CD14-positive monocyte (primary cell): Measurements from ENCODE around the gene HOXA7. TPM values are rescaled to one million over a fixed set of nuclear protein-coding genes. Genes with fewer than 3 reads are reported as not detected.

Source experiments
- DNase-seq, 3 donors: peaks; one replicate each; pipeline ENCODE4 v3.0.0-alpha.2; 2011 to 2022
- H2AFZ ChIP-seq: 2 replicates; pipeline ENCODE4 v1.6.0; 2012; ENCODE audit warnings: mild to moderate bottlenecking, low read depth, low read length, inconsistent platforms; ENCODE audit not compliant: insufficient read depth, poor library complexity, severe bottlenecking
- H3K27ac ChIP-seq, 2 donors: 1 replicate in 1 of 2; 2 replicates in 1 of 2; pipeline ENCODE4 v1.5.1; 2012 to 2013; ENCODE audit warnings: low read length in 2 of 2, control low read depth in 1 of 2, inconsistent platforms in 1 of 2, low read depth in 1 of 2, mild to moderate bottlenecking in 1 of 2
- H3K27me3 ChIP-seq, 2 donors: one replicate each; pipeline versions ENCODE4 v1.6.0 to v1.6.1; 2011 to 2013; ENCODE audit warnings: low read length in 2 of 2; ENCODE audit not compliant: control insufficient read depth in 2 of 2, insufficient read depth in 2 of 2
- H3K36me3 ChIP-seq, 2 donors: replicated peaks in 1 of 2; 1 replicate in 1 of 2; 2 replicates in 1 of 2; pipeline versions ENCODE4 v1.5.1 to v1.6.1; 2012 to 2013; ENCODE audit warnings: low read length in 2 of 2, control low read depth in 1 of 2, inconsistent platforms in 1 of 2, mild to moderate bottlenecking in 1 of 2; ENCODE audit not compliant: insufficient read depth in 2 of 2, control insufficient read depth in 1 of 2
- H3K4me1 ChIP-seq, 2 donors: 1 replicate in 1 of 2; 2 replicates in 1 of 2; pipeline versions ENCODE4 v1.5.1 to v1.6.1; 2012 to 2013; ENCODE audit warnings: low read length in 2 of 2, control low read depth in 1 of 2, inconsistent platforms in 1 of 2, mild to moderate bottlenecking in 1 of 2, moderate library complexity in 1 of 2; ENCODE audit not compliant: insufficient read depth in 2 of 2, control insufficient read depth in 1 of 2
- H3K4me2 ChIP-seq: replicated peaks from 2 replicates; pipeline ENCODE3; 2012; ENCODE audit warnings: low read length, moderate library complexity, mild to moderate bottlenecking; ENCODE audit not compliant: poor library complexity, severe bottlenecking; ENCODE audit errors: extremely low read depth
- H3K4me3 ChIP-seq, 3 experiments: fragments of 200-600 bp in 1 of 3; sonication (generic) in 1 of 3; replicated peaks in 1 of 3; 1 replicate in 2 of 3; 2 replicates in 1 of 3; pipeline ENCODE4 v1.5.1; 2011 to 2013; ENCODE audit warnings: low read length in 3 of 3, mild to moderate bottlenecking in 3 of 3, control low read depth in 2 of 3, low read depth in 2 of 3, inconsistent platforms in 1 of 3, moderate library complexity in 1 of 3
- H3K79me2 ChIP-seq: 2 replicates; pipeline ENCODE4 v1.6.0; 2012; ENCODE audit warnings: mild to moderate bottlenecking, control low read depth, inconsistent platforms, low read length, moderate library complexity; ENCODE audit not compliant: insufficient read depth
- H3K9ac ChIP-seq: 2 replicates; pipeline ENCODE4 v1.6.0; 2017; ENCODE audit warnings: low read length, mild to moderate bottlenecking; ENCODE audit not compliant: insufficient read depth, poor library complexity, severe bottlenecking
- H3K9me3 ChIP-seq, 2 donors: replicated peaks in 1 of 2; 1 replicate in 1 of 2; 2 replicates in 1 of 2; pipeline versions ENCODE4 v1.5.1 to v1.6.1; 2012 to 2013; ENCODE audit warnings: low read length in 2 of 2, control low read depth in 1 of 2; ENCODE audit not compliant: control insufficient read depth in 1 of 2, insufficient read depth in 1 of 2
- H4K20me1 ChIP-seq: 2 replicates; pipeline ENCODE4 v1.6.0; 2012; ENCODE audit warnings: mild to moderate bottlenecking, low read length, control low read depth, moderate library complexity; ENCODE audit not compliant: insufficient read depth
- H3K27ac Mint-ChIP-seq, 7 donors: one replicate each; pipeline ENCODE4 v1.8.0; 2020; ENCODE audit warnings: mild to moderate bottlenecking in 7 of 7, mixed read lengths in 7 of 7, moderate library complexity in 6 of 7, inconsistent platforms in 2 of 7
- H3K27me3 Mint-ChIP-seq, 3 donors: one replicate each; pipeline ENCODE4 v1.8.0; 2021 to 2022; ENCODE audit warnings: low read depth in 3 of 3, mild to moderate bottlenecking in 3 of 3, mixed read lengths in 3 of 3, moderate library complexity in 3 of 3, inconsistent platforms in 1 of 3
- H3K36me3 Mint-ChIP-seq, 2 donors: one replicate each; pipeline ENCODE4 v1.8.0; 2020; ENCODE audit warnings: mixed read lengths in 2 of 2, inconsistent platforms in 1 of 2, mild to moderate bottlenecking in 1 of 2
- H3K4me1 Mint-ChIP-seq: one replicate; pipeline ENCODE4 v1.8.0; 2020; ENCODE audit warnings: mild to moderate bottlenecking, mixed read lengths
- H3K4me3 Mint-ChIP-seq, 2 donors: one replicate each; pipeline ENCODE4 v1.8.0; 2020; ENCODE audit warnings: mild to moderate bottlenecking in 2 of 2, mixed read lengths in 2 of 2, moderate library complexity in 1 of 2
- H3K9me3 Mint-ChIP-seq, 7 donors: one replicate each; pipeline ENCODE4 v1.8.0; 2020 to 2022; ENCODE audit warnings: mixed read lengths in 7 of 7, mild to moderate bottlenecking in 6 of 7, moderate library complexity in 6 of 7, inconsistent platforms in 2 of 7
- CTCF ChIP-seq: fragments of 200-600 bp; IDR thresholded peaks from one replicate; pipeline ENCODE4 v1.8.0; 2022; ENCODE audit warnings: antibody characterized with exemption, mild to moderate bottlenecking
- WGBS: methylation state at CpG from one replicate; pipeline ENCODE4 v1.1.5; 2013; ENCODE audit warnings: missing lambda C conversion rate; ENCODE audit not compliant: insufficient coverage; 5-methylcytosine and 5-hydroxymethylcytosine counted together
- intact Hi-C, 2 donors: fragments of 100-400 bp; cut with micrococcal nuclease; formaldehyde crosslinking; loops; one replicate each; pipeline versions ENCODE4 v1.15.0 to v1.15.1; 2023
- polyA plus RNA-seq, 3 donors: library from polyadenylated mRNA; depleted of rRNA in 1 of 3; unstranded in 2 of 3; stranded (reverse) in 1 of 3; fragments of 300-500 nt in 2 of 3; fragments of >200 nt in 1 of 3; fragmentation: Illumina TruSeq in 2 of 3; gene quantifications; 1 replicate in 2 of 3; 2 replicates in 1 of 3; pipeline ENCODE4 v1.2.3, GENCODE V29; 2012 to 2021

The HOXA7 gene
- polyA plus RNA-seq, 3 donors = not detected

DNA sequence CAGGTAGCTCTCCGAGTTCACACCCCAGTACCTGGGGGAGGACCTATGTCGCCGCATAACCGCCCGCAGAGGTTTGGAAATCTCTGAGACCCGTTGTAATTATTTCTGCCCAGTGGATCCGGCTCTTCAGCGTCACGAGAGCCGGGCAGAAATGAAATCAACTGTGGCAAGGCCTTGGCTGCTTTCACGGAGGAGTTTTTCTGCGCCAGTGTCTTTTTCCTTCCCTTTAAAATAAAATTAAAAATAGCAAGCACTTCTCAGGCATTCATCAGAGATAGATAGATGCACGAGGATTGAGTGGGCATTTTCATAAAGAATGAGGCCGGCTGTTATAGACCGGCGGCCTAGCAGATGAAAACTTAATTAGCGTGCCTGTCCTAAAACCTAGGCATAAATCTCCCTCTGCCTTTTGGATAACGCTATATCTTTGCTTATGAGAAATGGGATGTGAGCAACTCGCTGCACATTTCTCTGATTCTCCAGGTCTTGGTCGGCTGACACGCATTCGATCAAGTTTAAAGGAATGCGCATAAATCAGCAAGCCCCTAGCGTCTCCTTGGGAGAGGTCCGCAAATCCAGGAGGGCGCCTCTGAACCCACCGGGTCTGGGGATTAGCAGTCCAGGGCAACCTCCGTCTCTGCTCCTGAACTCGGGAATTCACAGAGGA, 37.0 kb upstream of the HOXA7 start:
- no peak overlapping the region for H3K27ac Mint-ChIP-seq
- peaks cover 6 to 59% of the 10 kb centered on the region in 2 donors for H3K9me3 ChIP-seq
- WGBS = 7% methylated on average over 25 of the region's 29 CpGs
- peaks cover 8 to 21% of the 10 kb centered on the region in 2 donors for H3K36me3 Mint-ChIP-seq
- no peaks in the 10 kb centered on the region for H4K20me1 ChIP-seq
- peaks cover 50% of the 10 kb centered on the region for H3K4me1 Mint-ChIP-seq
- H3K9ac ChIP-seq = no peak overlapping the region
- peak overlapping the region; percentile 84 for H3K4me2 ChIP-seq
- peak overlapping the region; percentile 65 for H2AFZ ChIP-seq
- H3K4me3 ChIP-seq = peak overlapping the region; percentile 20 to 70 (median 31)
- H3K36me3 ChIP-seq = no peaks in the 10 kb centered on the region
- H3K27me3 Mint-ChIP-seq = peaks cover 91 to 94% (median 93%) of the 10 kb centered on the region in 3 donors
- peaks cover 29 to 32% of the 10 kb centered on the region in 2 donors for H3K4me1 ChIP-seq
- DNase-seq = no peak
- no peaks in the 10 kb centered on the region for H3K79me2 ChIP-seq
- TF ChIP-seq CTCF = no peak
- peaks cover 0 to 51% (median 26%) of the 10 kb centered on the region in 7 donors for H3K9me3 Mint-ChIP-seq
- H3K4me3 Mint-ChIP-seq = peak overlapping the region; percentile 71 to 89
- intact Hi-C loops = loop anchor here (5.0 to 10.0 kb wide), 3 partner anchors 384 to 731 kb away; no protein-coding TSS in a partner anchor
- peaks cover 95 to 98% of the 10 kb centered on the region in 2 donors for H3K27me3 ChIP-seq
- H3K27ac ChIP-seq = no peak overlapping the region

DNA sequence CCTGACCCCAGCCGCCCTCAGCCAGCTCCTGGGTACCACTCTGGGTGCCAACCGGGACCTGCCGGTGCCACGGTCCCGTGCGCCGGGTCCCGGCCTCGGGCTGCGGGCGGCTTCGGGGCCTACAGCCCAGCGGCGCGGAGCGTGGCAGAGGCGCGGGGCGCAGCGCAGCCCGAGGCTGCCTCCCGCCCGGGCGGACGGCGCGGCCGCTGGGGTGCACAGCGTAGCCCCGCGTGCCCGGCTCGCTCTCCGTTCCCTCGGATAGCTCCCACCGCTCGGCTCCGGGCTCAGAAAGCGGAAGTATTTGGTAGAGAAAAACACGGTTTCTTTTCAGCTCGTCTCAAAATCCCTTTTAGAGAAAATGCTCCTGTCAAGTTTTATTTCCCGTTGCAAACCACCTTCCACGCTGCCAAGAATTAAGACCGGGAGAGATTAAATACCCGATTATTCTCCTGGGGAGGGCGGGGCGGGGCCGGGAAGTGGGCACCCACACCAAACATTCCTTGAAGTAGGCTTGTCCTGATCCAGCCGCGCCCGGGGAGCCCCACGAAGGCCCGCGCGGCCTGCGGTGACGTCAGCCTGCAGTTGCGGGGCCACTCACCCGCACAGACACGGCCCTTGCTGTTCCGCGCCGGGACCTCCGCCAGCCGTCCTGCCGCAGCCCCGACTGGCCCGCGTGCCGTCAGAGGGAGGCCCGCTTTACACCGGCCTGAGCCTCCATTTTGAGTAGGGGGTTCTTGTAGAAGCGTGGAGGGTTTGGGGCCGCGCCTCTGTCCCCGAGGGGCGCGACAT, 36.3 kb upstream of the HOXA7 start:
- Histone ChIP-seq H3K4me2 (peak overlapping the region; percentile 84), H3K9ac (no peak overlapping the region), H3K36me3 (no peaks in the 10 kb centered on the region), H3K27me3 (peaks cover 95 to 98% of the 10 kb centered on the region in 2 donors), H3K79me2 (no peaks in the 10 kb centered on the region), H2AFZ (peak overlapping the region; percentile 65), H4K20me1 (no peaks in the 10 kb centered on the region), H3K27ac (no peak overlapping the region), H3K4me3 (peak overlapping the region; percentile 20 to 70 (median 31)), H3K4me1 (peaks cover 36 to 39% of the 10 kb centered on the region in 2 donors), H3K9me3 (peaks cover 12 to 59% of the 10 kb centered on the region in 2 donors)
- 2% methylated on average over 61 of the region's 78 CpGs for WGBS
- peaks cover 91 to 94% (median 93%) of the 10 kb centered on the region in 3 donors for H3K27me3 Mint-ChIP-seq
- TF ChIP-seq CTCF = no peak
- peak; percentile 64 to 73 (median 72) for DNase-seq
- peaks cover 50% of the 10 kb centered on the region for H3K4me1 Mint-ChIP-seq
- H3K4me3 Mint-ChIP-seq = peak overlapping the region; percentile 71 to 89
- H3K9me3 Mint-ChIP-seq = peaks cover 0 to 51% (median 31%) of the 10 kb centered on the region in 7 donors
- H3K27ac Mint-ChIP-seq = peak overlapping the region in 1 of 7 donors; percentile 40
- H3K36me3 Mint-ChIP-seq = peaks cover 15 to 23% of the 10 kb centered on the region in 2 donors
- intact Hi-C loops = loop anchor here (5.0 to 10.0 kb wide), 3 partner anchors 385 to 732 kb away; no protein-coding TSS in a partner anchor
